Measurements from ENCODE around the gene INPP5A.
A peak's percentile ranks its signal among the peaks of the same experiment; 100 is the strongest.

The INPP5A gene

DNA sequence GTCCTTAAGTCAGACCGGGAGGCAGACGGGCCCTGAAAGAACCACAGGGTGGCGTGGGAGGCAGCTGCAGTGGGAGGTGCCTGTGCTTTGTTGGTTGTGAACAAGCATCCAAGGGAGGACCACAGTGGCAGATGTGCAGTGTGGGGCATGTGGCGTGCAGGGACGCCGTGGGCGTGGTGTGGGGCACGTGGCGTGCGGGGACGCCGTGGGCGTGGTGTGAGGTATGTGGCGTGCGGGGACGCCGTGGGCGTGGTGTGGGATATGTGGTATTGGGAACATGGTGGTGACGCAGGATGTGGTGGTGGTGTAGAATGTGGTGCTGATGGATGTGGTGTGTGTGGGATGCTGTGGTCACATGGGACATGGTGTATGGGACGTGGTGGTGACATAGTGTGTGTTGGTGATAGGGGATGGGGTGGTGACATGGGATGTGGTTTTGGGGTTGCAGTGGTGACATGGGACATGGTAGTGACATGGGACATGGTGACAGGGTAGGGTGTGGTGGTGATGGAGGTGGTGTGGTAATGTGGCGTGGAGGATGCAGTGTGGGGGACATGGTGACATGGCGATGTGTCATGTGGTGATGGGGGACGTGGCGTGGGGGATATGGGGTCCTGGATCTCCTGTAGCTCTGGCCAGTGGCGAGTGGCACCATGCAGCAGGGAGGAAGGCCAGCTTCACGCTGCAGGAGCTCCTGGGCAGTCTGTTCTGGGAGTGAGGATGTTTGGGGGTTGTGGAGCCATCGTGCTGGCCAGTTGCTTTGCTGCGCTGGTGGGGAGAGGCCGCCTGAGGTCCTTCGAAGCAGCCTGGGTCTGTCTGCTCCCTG lies 78.8 kb downstream of the INPP5A start:
- peak; percentile 90 for DNase-seq

DNA sequence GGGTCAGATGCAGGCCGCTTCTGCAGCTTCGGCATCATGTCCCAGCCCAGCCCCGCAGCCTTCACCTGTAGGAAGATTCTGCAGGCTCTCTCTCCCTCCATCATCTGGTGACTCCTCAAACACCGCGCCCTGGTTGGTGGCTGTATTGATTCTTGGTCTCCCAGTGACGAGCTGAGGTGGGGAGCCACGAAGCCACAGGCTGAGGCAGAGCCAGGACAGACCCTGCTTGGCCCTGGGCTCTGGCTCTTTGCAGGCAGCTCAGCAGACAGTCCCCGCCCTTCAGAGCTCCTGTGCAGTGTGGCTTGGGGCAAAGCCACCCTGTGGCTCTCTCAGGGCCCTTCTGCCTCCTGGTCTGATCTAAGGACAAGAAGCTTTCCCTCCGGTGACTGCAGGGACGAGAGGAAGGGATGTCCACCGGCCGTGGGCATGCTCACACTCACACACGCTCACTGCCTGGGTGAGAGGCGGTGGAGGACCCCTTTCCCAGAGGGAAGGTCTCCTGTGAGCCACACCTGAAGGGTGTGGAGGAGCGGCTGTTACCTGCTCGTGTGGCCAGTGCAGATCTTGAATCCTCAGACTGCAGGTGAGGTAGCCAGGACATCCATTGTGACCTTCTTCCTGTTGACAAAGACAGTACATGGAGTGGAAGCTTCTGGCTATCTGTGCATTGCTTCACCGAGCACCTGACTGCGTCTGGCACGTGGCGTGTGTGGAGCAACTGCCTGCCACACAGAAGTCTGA lies 79.6 kb downstream of the INPP5A start:
- DNase-seq, result no peak

DNA sequence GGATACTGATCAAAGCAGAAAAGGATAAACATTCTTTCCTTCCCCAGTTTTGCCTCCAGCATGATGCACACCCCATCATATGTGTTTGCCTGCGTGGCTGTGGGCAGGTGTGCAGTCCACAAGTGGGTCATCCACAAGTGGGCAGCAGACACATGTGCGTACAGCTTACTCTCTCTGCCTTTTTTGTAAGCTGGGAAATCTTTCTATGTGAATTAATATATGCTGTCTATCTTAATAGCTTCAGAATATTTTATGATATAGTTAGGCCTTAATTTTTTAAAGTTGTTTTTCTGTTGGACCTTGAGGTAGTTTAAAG lies 80.1 kb downstream of the INPP5A start:
- no peak for DNase-seq

- DNase-seq, result no peak
These were observed 80.8 kb downstream of the INPP5A start for GRCh38 chr10:132618158-132618919.

- DNase-seq, result no peak
These were observed 82.3 kb downstream of the INPP5A start for GRCh38 chr10:132619927-132620326.

- DNase-seq, result no peak
These were observed 86.7 kb downstream of the INPP5A start for GRCh38 chr10:132624061-132624846.

DNA sequence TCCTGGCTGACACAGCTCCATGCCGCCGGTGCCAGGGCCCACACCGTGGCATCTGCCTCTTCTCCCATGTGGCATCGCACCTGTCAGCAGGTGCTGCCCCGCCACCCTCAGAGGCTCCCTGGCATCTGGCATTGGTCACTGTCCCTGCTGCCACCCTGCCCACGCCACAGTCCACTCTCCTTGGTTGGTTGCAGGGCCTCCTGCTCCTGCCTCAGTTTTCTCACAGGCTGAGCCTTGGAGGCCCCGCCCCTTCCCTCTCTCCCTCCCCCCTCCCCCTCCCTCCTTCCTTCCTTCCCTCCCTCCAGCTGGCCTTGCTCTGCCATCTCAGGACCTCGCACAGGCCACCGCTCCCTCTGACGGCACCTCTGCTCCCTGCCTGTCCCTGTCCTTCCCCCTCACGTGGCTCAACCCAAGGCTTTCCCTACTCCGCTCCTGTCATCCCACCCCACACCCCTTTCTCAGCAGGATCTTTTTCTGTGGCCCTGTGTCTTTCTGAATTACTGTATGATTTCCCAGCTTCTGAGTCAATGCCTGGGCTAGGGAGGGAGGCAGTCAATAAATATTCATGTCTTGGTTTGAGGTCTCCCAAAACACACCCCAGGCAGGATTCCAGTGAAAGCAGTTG lies 87.4 kb downstream of the INPP5A start:
- DNase-seq, result no peak

DNA sequence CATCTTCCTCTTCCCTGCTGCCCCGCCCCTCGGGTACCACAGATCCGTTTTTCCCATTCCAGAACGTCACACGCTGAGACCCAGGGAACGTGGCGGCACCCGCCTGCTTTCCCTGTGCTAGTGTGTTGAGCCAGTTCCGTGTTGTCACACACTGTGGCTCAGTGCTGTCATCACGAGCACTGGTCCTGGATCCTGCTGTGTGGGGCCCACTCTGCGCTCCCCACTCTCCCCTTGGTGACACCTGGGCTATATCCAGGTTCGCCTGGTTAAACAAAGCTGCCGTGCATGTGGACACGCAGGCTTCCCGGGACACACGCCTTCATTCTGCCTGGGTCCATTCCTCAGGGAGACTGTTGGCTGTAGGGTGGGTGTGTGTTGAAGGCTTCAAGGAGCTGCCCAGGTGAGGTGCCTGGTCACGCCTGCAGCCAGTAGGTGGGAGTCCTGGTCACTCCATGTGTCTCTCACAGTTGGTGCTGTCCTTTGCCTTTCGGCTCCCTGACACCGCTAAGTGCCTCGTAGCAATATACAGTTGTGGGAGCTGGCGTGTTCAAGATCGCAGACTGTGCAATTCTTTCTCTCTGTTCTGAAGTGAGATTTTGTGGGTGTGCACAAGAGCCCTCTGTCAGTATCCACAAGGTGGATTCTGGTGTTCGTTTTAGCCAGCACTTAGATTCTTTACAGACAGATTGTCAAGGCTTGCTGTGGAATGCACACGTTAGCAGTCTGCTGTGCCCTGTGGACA lies 88.6 kb downstream of the INPP5A start:
- DNase-seq, result no peak

GRCh38 chr10:132626761-132627665 lies 89.4 kb downstream of the INPP5A start:
- DNase-seq, result no peak

DNA sequence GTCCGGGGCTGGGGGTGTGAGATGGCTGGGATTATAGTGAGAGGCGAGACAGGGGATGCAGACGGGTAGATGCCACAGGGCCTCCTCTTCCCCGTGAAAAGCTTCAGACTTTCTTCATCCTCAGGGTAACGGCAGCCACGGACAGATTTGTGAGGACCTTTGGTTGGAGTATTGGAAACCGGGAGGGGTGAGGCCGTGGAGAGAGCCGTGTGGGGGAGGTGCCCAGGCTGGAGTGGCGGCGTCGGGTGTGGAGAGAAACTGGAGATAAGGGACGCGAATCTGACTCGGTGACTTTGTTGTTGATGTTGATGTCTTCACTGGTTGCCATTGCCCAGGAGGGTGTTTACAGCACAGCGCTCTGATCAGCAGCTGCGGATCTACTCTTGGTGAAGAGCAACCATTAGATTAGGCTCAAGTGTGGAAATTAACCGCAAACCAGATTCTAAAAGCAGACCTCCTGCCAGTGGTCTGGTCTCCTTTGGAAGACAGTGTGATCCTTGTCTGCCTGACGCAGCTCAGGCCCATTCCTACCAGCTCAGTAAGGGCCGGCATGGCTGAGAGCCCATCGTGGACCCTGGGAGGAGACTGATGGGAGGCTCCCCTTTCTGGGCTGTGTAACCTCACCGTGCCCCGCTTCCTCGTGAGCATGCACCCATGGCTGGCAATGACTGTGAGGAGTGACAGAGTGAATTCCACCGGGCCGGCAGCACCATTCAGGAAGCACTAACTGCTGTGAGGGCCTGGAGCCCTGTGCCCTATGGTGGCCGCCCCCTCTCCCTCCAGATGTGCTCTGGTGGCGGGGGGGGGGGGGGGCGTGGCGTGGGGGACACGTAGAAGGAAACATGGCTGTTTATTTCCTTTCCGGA lies 90.3 kb downstream of the INPP5A start:
- DNase-seq, result no peak

DNA sequence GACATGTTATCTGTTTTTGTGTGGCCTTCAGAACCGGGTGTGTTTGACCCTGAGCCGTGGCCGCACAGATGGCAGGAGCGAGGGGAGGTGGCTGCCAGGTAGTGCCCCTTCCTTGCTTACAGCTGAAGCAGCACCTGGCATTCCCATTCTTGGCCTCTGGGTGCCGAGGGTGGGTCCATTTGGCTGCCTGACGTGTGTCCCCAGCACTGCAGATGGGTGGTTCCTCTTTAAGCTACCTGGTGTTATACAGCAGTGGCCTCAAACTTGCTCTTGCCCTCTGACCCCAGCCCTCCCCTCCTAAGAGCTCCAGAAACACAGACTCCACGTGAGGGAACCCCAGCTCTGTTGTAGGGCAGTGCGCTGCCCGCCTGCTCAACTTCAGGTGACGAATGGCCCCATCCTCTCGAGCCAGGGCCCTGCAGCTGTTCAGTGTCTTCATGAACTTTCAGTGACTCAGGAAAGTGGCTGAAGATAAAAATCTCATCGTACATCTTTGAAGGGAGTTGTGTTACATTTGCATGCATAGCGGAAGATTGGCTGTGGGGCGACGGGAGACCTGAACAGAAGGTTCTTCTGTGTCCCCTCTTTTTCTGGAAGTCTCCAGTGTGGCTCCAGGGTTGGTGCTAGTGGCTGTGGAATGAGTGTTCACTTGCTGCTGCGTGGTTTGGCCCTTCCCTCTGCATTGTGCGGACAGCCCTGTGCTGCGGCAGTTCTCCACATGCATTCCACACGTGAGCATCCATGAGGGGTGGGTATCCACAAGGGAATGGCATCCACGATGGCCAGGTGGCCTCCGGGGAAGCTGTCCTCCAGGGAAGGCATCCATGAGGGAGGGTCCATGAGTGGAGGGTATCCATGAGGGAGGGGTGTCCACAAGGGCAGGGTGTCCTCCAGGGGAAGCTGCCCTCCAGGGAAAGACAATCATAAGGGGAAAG lies 91.6 kb downstream of the INPP5A start:
- no peak for DNase-seq

- DNase-seq, result no peak
These were observed 92.6 kb downstream of the INPP5A start for GRCh38 chr10:132630156-132630555.

- no peak for DNase-seq
These were observed 93.2 kb downstream of the INPP5A start for GRCh38 chr10:132630666-132631337.

DNA sequence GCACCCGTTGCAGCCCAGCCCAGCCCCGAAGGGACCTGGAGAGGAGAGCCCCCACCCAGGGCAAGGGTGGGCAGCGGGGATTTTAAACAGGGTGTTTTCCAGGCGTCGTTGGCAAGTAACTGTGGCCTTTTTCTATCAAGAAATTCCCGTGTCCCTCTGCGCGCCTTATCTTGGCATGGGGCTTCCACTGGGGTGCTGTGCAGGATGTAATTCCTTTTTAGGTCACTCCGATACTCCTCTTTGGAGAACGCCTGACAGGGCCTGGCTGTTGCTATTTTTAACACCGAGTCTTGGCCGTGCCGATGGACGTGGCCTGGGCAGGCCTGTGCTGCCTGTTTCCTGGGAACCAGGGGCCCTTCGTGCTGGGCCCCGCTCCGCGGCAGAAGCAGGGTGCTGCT lies 93.8 kb downstream of the INPP5A start:
- DNase-seq, result no peak

GRCh38 chr10:132632091-132632561 lies 94.5 kb downstream of the INPP5A start:
- DNase-seq, result no peak

GRCh38 chr10:132632851-132633684 lies 95.5 kb downstream of the INPP5A start:
- no peak for DNase-seq
